GM19397 (cell line): ENCODE results near the gene SH2D4B.
"Not testable (repeated sequence)": the region's sequence is repeated elsewhere in the genome, so short reads cannot be mapped to it uniquely, and the experiment has no call there.

Source experiments
- ATAC-seq: cut with Tn5 transposase; IDR thresholded peaks from one replicate; pipeline ENCODE4 v1.9.1; 2021; ENCODE audit warnings: mild to moderate bottlenecking, moderate library complexity; ENCODE audit not compliant: unreplicated experiment

Gene SH2D4B

DNA sequence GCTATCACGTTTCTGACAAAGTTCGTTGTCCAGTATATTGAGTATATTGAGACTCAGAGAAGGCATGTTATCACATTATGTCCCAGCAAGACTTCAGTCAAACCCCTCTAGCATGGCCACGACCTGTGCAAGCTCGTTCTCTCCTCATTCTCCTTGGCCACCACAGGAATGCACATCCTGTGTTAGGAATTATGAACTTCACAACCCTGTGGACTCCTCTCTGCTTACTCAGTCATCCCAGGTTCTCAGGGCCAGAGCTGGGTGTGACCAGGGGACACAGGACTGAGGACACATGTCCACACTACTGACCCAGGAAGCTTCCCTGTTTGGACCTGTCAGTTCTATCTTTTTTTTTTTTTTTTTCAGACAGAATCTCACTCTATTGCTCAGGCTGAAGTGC, 4.4 kb downstream of the SH2D4B start:
- no peak for ATAC-seq

DNA sequence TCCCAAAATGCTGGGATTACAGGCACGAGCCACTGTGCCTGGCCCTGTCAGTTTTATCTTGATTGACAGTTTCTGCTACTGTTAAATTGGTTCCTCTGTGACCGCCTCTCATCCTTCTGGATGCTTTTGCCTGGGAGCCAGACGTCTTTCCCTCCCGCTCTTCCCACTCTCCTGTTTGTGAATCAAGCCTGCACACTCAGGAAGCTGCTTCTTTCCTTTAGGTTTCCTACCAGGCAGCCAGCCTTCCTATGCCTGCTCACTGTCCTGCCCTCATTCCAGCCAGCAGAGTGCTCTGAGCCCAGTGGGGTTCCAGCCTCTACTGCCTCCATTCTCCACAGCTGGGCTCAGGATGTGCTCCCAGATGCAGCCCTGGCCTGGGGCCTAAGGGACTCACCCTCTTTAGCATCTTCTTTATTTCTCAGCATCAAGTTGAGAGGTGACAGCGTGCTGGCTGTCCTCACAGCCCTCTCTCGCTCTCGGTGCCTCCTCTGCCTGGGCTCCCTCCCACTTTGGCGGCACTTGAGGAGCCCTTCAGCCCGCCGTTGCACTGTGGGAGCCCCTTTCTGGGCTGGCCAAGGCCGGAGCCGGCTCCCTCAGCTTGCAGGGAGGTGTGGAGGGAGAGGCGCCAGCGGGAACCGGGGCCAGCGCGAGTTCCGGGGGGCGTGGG, 5.1 kb downstream of the SH2D4B start:
- ATAC-seq: no peak

DNA sequence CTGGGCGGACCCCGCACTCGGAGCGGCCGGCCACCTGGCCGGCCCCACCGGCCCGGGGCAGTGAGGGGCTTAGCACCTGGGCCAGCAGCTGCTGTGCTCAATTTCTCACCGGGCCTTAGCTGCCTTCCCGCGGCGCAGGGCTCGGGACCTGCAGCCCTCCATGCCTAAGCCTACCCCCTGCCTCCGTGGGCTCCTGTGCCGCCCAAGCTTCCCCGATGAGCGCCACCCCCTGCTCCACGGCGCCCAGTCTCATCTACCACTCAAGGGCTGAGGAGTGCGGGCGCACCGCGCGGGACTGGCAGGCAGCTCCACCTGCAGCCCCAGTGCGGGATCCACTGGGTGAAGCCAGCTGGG, 5.6 kb downstream of the SH2D4B start:
- not testable (repeated sequence) for ATAC-seq

DNA sequence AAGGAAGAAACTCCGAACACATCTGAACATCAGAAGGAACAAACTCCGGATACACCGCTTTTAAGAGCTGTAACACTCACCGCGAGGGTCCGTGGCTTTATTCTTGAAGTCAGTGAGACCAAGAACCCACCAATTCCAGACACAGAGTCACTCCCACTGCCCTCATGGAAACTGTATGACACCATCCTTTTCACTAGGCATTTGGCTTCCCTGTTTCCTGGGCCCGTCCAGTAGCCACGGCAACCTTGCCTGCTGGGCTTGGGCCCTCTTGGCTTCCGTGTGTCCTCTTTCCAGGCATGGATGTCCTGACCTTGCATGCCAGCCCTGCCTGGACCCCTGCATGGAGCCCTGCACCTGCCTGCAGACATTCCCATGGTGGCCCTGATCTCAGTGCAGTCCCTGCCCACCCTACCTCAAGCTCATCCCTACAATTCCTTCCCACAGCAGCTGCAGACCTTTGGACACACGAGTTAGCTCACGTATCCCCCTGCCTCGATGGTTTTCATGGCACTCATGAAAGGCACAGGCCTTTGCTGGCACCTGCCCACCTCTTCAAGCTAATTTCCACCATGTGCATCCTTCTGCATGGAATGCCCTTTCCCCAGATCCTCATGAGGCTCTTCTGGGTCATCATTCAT, 6.7 kb downstream of the SH2D4B start:
- ATAC-seq: no peak

DNA sequence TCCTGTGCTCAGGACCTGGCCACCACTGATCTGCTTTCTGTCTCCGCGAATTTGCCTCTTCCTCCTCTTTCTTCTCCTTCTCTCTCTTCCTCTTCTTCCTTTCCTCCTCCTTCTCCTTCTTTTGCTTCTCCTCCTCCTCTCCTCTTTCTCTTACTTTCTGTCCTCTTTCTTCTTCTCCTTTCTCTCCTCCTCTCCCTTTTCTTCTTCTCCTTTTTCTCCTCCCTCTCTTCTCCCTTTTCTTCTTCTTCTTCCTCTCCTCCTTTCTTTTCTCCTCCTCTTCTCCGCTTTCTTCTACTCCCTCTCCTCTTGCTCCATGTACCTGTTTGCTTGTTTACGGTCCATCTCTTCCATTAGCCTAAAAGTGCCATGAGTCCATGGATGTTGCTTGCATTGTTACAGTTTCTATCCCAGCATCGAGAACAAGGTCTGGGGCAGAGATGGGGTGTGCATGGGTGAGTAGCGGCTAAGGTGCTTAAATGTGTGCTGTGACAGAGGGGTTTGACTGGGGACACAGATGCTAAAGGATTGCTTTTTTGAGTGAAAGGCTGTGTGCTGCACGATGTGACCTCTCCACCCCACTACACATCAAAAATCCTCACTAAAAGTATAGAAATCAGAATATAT, 7.7 kb downstream of the SH2D4B start:
- no peak for ATAC-seq

DNA sequence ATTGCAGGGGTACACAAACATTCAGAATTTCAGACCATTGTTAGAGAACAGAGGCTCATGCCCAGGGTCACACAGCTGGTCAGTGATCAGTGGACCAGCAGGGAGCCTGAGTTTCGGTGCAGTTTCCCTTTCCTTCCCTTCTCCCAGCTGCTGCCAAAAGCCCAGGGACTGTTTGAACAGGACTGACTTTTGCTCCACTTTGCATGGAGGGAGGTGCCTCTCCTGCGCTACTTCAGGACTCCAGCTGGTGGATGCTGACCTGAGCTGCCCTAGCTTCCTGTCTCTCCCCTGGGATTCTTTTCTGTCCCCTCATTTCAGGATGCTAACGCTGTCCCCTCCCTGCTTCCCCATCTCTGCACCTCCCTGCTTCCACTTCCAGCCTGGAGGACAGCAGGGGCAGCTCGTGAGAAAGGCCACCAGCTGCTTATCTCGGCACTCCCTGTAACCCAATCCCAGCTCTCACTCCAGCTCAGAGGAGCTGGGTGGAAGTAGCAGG, 14.5 kb downstream of the SH2D4B start:
- ATAC-seq: no peak

DNA sequence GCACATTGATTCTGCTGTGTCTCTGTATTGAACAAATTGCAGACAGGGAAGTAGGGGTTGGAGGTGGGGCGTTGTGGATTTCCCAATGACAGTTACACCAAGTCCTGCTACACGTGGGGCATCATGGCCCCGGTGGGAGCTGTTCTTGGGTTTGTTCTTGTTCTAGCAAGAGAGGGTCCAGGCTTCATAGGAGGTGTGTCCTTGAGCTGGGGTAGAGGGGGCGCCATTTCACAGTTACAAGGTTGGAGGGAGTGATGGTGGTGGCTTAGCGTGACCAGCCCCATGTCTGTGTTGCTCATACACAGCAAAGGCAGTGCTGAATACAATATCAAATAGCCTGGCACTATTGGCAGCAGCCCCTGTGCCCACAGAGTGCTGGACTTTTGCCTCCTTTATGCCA, 15.7 kb downstream of the SH2D4B start:
- ATAC-seq: no peak

DNA sequence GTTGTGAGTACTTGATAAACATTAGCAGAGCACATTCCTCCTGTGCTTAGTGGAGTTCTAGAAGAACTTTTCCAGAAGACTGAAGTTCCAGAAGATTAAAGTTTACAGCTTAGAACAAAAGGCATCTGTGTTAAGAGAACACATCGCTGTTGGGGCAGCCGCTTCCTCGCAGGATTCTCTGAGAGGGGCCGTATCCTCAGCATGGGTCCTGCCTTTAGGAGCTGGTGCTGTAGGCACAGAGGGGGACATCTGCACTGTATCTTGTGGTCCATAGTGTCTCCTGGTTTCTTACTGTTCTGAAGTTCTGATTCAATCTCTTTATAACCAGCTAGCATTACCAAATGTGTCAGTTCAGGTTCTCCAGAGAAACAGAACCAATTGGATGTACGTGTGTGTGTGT, 16.3 kb downstream of the SH2D4B start:
- no peak for ATAC-seq

DNA sequence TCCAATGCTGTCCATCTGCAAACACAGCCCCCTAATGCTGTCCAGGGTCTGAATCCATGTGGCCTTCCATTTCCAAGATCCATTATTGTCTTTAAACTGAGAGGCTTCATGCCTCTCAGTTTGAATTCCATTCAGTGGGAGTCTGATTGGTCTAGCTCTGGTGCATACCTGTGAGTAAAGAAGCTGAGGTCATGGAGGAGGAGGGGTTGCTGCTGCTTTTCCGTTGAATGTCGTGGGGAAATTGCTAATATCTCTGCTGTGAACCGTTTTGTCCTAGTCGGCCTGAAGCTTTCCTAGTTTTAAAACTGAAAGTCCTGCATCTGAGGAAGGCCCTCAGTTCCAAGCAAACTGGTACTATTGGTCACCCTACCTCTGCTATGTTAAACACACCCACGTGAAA, 17.7 kb downstream of the SH2D4B start:
- ATAC-seq: no peak

DNA sequence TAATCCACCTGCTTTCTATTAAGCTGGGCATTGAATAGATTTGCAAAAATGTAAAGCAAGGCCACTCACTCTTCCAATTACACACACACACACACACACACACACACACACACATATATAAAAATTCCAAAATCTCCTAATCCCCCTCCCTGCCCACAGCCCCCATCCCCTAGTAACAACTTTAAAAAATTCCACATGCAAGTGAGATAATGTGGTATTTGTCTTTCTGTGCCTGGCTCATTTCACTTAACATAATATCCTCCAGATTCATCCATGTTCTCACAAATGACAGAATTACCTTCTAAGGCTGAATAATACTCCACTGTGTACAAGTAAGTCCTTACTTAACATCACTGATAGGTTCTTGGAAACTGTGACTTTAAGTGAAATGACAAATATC, 24.2 kb downstream of the SH2D4B start:
- ATAC-seq: no peak

DNA sequence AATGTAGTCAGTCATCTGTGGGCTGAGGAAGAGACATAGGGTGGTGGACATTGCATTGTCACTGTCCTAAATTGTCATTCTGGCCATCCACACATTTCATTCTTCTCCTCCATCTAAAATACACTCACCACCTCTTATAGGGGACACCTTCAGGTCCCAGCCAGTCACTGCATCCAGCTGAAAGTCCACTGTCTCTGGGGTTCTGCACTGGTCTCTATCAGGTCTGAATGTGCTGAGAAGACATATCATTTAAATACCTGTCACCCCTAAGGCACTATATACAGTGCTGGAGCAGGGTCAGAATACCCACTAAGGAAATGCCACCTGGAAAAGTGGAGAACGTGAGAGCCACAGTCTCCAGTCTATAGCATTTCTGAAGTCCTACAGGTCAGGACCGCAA, 29.6 kb downstream of the SH2D4B start:
- no peak for ATAC-seq

DNA sequence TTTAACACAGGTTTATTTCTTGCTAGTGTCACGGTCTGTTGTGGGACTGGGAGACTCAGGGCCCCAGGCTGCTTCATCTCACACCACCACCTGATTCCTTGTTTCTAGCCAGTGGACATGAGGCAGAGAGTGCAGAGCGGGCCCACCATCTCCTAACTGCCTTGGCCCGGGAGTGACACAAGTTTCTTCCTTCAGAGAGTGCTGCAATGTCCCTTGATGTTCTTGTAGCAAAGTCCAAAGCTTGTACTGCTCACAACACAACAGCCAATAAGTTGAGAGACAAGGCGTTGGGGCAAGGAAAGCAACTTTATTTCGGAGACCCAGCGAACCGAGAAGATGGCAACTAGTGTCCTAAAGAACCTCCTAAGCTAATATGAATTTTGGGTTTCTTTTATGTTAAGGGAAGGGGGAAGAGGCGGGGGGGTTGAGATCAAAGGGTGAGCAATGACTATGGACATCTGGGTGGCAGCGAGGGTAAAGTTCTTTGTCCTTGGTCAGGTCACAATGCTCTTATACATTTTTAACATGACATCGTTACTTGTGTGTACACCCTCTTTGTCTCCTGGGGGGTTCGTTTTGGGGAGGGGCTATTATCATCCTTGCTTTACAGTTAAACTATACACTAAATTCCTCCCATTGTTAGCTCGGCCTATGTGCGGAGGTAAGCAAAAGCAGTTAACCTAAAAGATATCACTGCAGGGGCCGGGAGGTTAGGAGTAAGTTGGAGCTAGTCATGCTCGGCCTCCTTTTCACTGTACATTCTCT, 31.6 kb downstream of the SH2D4B start:
- ATAC-seq: no peak

DNA sequence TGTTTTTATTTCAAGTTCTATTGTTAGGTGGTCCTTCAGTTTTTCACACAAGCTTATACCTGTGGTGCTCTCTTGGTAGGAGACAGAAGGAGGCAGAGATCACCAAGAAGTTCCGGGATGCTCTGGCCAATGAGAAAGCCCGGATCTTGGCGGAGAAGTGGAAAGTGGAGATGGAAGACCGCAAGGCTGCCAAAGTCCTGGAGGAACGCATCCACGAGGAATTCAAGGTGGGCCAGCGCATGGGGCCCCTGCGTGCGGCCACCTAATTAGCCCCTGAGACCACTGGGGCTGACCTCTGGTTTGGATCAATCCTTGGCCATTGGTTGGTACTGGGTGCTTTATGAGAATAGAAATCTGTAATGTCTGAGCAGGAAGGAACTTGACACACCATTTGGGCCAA, 33.6 kb downstream of the SH2D4B start:
- no peak for ATAC-seq

DNA sequence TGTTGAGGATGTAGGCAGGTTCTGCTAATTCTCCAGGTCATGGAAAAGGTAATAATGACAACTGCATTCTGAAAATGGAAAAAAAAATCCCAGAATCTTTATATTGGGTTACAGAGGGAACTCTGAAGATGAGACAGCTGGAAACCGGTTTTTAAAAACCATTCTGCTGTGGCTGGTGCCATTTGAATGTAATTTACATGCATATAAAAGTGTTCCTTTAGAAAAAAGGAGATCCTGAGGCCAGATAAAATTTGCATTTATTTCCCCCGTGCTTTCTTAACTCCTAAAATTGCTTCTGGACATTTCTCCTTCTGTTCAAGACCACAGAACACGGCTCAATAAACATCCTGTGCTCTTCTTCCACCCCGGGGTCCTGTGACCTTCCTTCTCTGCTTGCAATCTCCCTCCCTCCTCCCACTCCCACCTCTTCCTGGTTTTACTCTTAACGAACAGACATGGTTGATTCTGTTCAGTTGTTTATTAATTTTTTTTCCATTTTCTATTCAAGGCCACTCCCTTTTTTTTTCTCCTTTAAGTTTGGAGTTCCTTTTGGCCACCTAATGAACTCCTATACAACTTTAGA, 41.6 kb downstream of the SH2D4B start:
- no peak for ATAC-seq

DNA sequence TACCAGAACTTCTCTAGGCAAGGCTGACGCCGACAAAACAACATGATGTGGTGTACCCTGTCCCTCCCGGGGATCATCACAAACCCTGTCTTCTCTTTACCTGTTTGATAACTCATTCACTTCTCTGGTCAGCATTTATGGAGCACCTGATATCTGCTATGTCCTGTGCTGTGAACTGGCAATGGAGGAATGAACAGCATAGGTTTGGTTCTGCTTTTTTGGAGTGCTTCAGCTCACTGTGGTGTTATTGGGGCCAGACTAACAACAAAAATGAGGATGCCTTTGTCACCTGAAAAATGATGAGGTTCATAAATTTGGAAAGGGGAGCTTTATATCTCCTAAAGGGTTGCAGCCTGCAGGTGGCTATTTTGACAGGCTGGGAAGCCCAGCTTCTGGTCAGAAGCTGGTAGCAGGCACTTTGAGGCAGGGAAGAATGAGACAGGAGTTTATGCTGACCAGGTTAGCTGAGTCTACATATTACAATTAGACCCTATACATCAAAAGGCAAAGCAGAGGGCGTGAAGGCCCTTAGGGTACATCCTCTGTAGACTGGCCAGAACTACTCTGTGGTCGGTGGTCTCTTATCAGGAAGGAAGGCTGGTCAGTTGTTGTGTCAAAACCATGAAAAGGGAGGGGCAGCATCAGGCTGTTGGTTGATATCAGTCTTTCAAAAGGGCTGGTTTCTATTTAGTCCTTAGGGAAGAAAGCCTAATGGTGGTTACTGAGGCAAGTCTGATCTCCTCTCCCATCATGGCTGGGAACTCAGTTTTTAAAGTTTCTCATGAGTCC, 42.3 kb downstream of the SH2D4B start:
- ATAC-seq: no peak

DNA sequence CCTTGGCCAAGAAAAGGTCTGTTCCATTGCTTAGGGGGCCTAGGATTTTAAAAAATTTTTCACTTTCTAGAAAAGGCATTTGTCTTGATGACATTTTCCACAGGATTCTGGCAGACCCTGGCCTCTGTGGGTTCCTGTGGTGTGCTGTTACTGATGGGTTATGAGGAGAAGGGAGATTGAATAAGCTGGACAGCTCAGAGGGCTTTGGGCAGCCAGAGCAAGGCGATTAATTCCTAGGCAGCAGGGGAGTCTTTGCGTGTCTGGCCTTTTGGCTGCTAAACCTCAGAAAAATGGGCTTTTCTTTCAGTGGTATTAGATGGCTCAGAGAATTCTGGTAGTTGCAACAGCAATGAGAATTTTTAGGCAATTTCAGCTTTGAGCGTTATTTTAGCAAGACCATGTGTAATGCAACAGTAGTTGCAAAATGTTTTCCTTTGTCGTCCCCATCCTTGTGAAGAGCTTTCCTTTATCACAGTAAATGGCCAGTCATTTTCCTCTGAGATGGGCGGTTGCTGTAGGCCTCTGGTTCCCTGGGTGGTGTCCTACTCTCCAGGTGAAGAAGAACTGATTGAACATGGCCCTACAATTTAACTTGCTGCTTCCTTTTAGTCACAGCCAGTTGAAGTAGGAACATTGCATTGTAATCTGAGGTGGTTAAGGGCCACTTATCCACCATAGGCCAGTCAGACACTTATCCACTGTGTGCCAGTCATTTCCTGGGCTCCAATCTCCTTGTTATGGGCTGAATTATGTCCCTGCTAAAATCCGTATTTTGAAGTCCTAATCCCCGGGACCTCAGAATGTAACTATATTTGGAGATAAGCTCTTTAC, 43.2 kb downstream of the SH2D4B start:
- no peak for ATAC-seq

DNA sequence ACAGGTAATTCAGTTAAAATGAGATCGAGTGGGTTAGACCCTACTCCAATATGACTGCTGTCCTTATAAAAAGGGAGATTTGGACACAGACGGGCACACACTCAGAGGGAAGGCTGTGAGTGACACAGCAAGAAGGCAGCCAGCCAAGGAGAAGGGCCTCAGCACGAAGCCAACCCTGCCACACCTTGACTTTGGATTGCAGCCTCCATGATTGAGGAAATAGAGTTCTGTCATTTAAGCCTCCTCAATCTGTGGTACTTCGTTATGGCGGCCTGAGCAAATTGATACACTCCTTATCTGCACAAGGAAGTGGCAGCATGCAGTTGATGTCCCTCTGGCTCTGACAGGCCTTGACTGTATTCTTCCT, 43.8 kb downstream of the SH2D4B start:
- no peak for ATAC-seq

DNA sequence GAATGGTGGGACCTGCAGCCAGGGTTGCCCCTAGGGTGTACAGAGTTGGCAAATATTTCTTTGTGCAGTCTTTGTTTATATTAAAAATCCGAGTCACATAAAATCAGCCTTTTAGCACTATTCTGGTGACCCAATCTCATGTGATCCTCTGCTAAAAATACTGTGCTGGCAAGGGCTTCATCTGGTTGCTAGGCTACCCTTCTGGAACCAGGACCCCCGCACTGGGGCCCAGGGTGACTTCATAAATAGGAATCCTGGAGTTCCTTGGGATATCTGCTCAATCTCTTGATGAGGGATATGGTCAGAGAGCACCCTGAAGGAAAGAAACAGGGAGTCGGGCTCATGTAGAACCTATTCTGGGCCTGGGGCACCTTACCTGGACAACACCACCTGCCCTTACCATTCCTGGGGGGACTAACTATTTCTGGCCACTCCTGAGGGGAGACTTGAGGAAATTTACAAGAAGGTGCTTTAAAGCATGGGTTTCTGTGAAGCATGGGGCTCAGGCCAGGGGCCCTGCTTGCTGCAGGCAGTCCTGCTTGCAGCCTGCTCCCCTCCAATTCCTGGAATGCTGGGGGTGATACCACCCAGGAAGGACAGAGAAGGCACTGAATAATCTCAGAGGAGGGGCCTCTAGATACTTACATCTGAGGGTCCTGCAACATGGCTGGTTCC, 44.7 kb downstream of the SH2D4B start:
- ATAC-seq: no peak

DNA sequence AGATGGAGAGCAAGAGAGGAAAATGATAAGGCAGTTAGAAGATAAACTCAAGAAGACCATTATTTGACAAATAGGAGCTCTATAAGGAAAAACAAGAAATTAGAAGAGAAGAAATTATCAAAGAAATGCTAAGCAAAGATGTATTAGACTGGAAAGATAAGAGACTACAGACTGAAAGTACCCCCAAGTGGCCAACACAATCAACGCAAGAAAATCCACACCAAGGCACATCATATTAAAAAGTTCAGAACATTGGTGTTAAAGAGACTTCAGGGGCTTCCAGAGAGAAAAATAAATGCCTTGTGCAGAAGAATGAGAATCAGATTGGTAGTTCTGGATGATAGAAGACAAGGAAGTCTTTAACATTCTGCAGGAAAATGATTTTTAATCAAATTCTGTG, 46.0 kb downstream of the SH2D4B start:
- ATAC-seq: no peak
